Bronchus fibroblast of lung (primary cell): ENCODE measurements around the gene ZNF48. TPM values are rescaled to one million over a fixed set of nuclear protein-coding genes. Genes with fewer than 3 reads are reported as not detected.

ENCODE experiments used
- total RNA-seq: library from RNA; depleted of rRNA; stranded (reverse); fragments of >200 nt; gene quantifications from 2 replicates; pipeline ENCODE4 v1.2.3, GENCODE V29; 2015

The ZNF48 gene
- total RNA-seq: 4.4 and 5.6 TPM in 2 replicates

DNA sequence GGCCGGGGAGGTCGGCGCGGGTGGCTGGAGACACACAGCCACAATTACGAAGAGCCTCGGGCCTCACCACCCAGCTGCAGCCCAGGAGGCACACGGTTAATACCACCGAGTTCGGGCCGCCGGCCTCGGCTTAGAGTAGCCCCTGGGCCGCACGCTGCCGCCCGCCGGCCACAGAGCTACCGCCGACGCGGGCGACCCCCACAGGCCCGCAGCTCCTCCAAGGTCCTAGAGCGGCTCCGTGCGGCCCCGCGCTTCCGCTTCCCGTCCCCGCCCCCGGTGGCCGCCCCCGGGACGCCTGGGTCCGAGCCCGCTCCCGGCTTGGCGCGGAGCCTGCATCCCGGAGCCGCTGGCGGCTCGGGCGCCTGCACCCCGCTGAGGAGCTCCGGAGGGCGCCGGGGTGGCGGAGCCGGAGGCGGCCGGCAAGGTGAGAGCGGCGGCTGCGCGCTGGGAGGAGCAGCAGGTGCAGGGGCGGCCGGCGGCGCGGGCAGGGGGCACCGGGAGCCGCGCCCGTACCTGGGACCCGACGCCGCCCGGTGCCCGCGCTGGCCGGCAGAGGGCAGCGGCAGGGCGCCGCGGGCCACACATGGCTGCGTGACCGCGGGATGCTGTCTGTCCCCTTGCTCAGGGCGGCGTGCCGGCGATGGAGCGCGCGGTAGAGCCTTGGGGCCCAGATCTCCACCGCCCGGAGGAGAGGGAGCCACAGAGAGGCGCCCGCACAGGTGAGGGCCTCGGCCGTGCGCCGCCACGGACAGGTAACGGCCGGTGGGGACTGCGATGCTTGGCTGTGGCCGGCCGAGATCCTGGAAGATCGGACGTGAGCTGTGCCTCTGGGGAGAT lies at the start of gene ZNF48:
ZNF48 (plus strand) TSS at position 266 of the 837 bp plus-strand sequence; CDS start at position 641, 375 bp downstream.

GRCh38 chr16:30355144-30355953 lies 39.9 kb upstream of the ZNF48 start, which contains the start of gene CD2BP2:
Gene CD2BP2 (minus strand): TSS chr16:30355308. CDS start chr16:30354681, 627 bp downstream.

GRCh38 chr16:30370456-30371247 lies 24.6 kb upstream of the ZNF48 start, which contains the start of gene TBC1D10B:
Gene TBC1D10B (minus strand): TSS chr16:30370494. CDS start chr16:30370183, 311 bp downstream.

DNA sequence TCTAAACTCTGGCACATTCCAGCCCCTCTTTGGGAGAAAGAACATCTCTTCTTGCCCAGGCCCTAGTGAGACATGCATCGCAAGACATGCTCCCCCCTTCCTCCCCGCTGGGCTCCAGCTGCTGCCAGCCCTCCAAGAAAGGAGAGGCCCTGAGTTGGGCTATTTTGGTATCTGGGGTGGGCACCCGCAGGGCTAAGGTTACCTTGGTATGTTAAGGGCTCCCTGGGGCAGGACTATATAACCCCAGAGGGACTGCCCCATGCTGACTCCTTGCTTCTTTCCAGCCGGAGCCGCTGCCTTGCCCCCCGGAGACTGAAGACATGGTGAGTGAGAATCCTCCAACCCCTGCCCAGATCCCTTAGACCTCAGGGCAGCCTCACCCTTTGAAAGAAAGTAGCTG lies 20.7 kb upstream of the ZNF48 start, which contains the start of gene MYL11:
MYL11 (plus strand) TSS at position 265 of the 400 bp plus-strand sequence; CDS start at position 321, 56 bp downstream.

DNA sequence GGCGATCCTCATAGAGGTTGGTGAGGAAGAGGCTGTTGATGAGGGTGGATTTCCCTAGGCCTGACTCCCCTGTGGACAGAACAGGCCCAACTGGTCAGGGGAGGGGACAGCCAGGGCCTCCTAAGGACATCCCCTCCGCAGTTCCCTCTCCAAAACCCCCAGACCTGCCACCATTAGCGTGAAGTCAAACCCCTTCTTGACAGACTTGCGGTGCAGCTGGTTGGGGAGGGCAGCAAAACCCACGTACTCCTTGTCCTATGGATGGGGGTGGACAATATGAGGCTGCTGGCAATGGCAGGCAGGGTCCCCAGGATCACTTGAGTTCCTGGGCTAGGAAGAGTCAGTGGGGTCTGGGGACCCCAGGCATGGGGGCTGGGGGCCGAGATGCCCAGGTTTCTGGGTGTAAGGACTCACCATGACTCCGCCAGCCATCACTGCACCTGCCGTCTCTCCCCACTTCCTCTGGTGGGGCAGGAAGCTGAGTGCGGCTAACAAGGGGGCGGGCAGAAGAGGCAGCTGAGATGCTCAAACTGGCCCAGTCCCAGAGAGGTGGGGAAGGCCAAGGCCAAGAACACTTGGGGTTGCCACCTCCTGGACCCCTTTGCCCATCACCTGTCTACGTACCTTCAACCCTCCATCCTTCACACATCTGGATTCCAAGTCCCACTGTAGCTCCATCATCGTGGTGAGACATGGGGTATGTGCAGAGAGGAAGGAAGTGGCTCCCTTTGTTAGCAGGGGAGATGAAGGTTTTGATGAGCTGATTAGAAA lies 12.9 kb upstream of the ZNF48 start, which contains the start of gene SEPTIN1:
SEPTIN1 (minus strand) TSS at position 451 of the 771 bp plus-strand sequence; CDS start at position 432, 19 bp downstream.

GRCh38 chr16:30407102-30407803 lies 12.0 kb downstream of the ZNF48 start, which contains the start of gene ZNF771:
Gene ZNF771 (plus strand): TSS chr16:30407606. CDS start chr16:30408054, 448 bp downstream.

DNA sequence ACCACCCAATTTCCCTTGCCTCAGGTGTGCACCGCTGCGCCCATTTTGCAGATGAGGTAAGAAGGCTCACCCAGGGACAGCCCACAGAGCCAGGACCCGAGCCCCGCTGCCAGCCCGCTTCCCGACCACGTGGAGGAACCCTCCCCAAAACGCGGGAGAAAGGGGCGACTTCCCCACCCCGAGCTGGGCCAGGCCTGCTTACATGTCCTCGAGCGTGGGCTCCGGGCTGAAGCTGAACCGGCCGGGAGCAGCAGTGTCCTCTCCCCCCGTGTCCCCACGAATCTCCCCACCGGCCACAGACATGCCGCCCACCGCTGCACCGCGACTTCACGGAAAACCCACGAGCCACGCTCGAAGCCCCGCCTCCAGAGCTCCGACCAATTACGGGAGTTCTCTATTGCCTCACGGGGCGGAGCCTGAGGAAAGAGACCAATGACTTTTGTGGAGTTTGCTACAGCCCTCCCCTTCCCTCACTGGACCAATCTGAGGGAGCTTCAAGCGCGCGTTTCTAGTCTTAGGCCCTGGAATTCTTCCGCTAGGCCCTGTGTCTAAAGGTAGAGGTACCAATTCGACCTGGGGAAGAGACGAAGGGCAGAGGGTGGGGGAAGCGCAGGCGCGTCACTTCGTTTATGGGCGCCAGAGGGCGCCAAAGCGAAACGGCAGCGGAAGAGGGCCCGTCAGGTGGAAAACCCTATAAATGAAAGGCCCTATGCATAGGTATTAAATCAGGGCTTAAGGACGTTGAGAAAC lies 34.6 kb downstream of the ZNF48 start, which contains the start of gene DCTPP1:
DCTPP1 (minus strand) TSS at position 353 of the 750 bp plus-strand sequence; CDS start at position 303, 50 bp downstream.

GRCh38 chr16:30445408-30446202 lies 50.4 kb downstream of the ZNF48 start, which contains the start of gene SEPHS2:
Gene SEPHS2 (minus strand): TSS chr16:30445874. CDS start chr16:30445727, 147 bp downstream.

Other genes starting within 250 kb of the ZNF48 start
- 7.4 and 7.7 TPM in 2 replicates for gene CORO1A, start 211.8 kb upstream of the ZNF48 start, total RNA-seq
- gene BOLA2B, start 201.8 kb upstream of the ZNF48 start, total RNA-seq: 442 and 580 TPM in 2 replicates
- gene SLX1A, start 201.5 kb upstream of the ZNF48 start, total RNA-seq: 32.0 and 42.2 TPM in 2 replicates
- 1.2 and 1.8 TPM in 2 replicates for gene SULT1A3, start 196.2 kb upstream of the ZNF48 start, total RNA-seq
- 0.30 TPM in 1 of 2 replicates, not detected in the other for gene NPIPB13, start 146.9 kb upstream of the ZNF48 start, total RNA-seq
- 49.8 and 53.5 TPM in 2 replicates for gene CD2BP2, start 40.1 kb upstream of the ZNF48 start, total RNA-seq
- gene TBC1D10B, start 24.9 kb upstream of the ZNF48 start, total RNA-seq: 40.9 and 44.0 TPM in 2 replicates
- gene MYL11, start 20.6 kb upstream of the ZNF48 start, total RNA-seq: not detected in 2 replicates
- 0.15 TPM in 1 of 2 replicates, not detected in the other for gene SEPTIN1, start 12.9 kb upstream of the ZNF48 start, total RNA-seq
- gene ZNF771, start 12.2 kb downstream of the ZNF48 start, total RNA-seq: 8.6 and 9.2 TPM in 2 replicates
- 54.4 and 54.8 TPM in 2 replicates for gene DCTPP1, start 34.6 kb downstream of the ZNF48 start, total RNA-seq
- 18.3 and 18.6 TPM in 2 replicates for gene SEPHS2, start 50.5 kb downstream of the ZNF48 start, total RNA-seq
- gene ITGAL, start 77.3 kb downstream of the ZNF48 start, total RNA-seq: not detected in 2 replicates
- gene ZNF768, start 131.1 kb downstream of the ZNF48 start, total RNA-seq: 22.9 and 27.9 TPM in 2 replicates
- gene ZNF747, start 139.4 kb downstream of the ZNF48 start, total RNA-seq: 7.3 and 8.1 TPM in 2 replicates
- gene ZNF764, start 163.0 kb downstream of the ZNF48 start, total RNA-seq: 5.5 and 6.2 TPM in 2 replicates
- 11.1 and 14.0 TPM in 2 replicates for gene ZNF688, start 176.3 kb downstream of the ZNF48 start, total RNA-seq
- gene ZNF785, start 190.3 kb downstream of the ZNF48 start, total RNA-seq: 4.9 and 6.2 TPM in 2 replicates
- 6.4 and 7.3 TPM in 2 replicates for gene ZNF689, start 215.0 kb downstream of the ZNF48 start, total RNA-seq